Keratinocyte (primary cell): Measurements from ENCODE around the gene SC5D. TPM values are rescaled to one million over a fixed set of nuclear protein-coding genes. Genes with fewer than 3 reads are reported as not detected.

ENCODE experiments used
- DNase-seq: peaks from one replicate; pipeline ENCODE4 v3.0.0-alpha.2; 2011; ENCODE audit warnings: low read depth, missing footprints, low spot score
- FAIRE-seq: peaks from 2 replicates; lab custom pipeline; 2011; peaks lifted over from hg19 to GRCh38; lab: Jason Lieb, UNC
- H2AFZ ChIP-seq: 2 replicates; pipeline ENCODE4 v1.6.0; 2012; ENCODE audit warnings: low read length, control low read depth, inconsistent platforms; ENCODE audit not compliant: control insufficient read depth
- H3K27ac ChIP-seq: 2 replicates; pipeline ENCODE4 v1.5.1; 2011; ENCODE audit warnings: low read length; ENCODE audit not compliant: control insufficient read depth, insufficient read depth
- H3K27me3 ChIP-seq: 3 replicates; pipeline ENCODE4 v1.6.0; 2011; ENCODE audit warnings: low read length; ENCODE audit not compliant: control insufficient read depth, insufficient read depth; ENCODE audit errors: extremely low read depth
- H3K36me3 ChIP-seq, 2 experiments: 2 replicates in 1 of 2; 3 replicates in 1 of 2; pipeline ENCODE4 v1.5.1; 2011; ENCODE audit warnings: low read length in 2 of 2, mild to moderate bottlenecking in 1 of 2; ENCODE audit not compliant: control insufficient read depth in 2 of 2, insufficient read depth in 2 of 2; ENCODE audit errors: extremely low read depth in 1 of 2
- H3K4me1 ChIP-seq: 3 replicates; pipeline ENCODE4 v1.5.1; 2011; ENCODE audit warnings: low read length; ENCODE audit not compliant: control insufficient read depth, insufficient read depth; ENCODE audit errors: extremely low read depth
- H3K4me2 ChIP-seq: 3 replicates; pipeline ENCODE4 v1.6.0; 2011; ENCODE audit warnings: low read depth, low read length; ENCODE audit not compliant: control insufficient read depth, insufficient read depth; ENCODE audit errors: extremely low read depth
- H3K4me3 ChIP-seq, 3 experiments: fragments of 200-600 bp in 1 of 3; sonication (generic) in 1 of 3; 2 replicates in 2 of 3; 3 replicates in 1 of 3; pipeline ENCODE4 v1.5.1; 2011 to 2016; ENCODE audit warnings: low read length in 3 of 3, mild to moderate bottlenecking in 3 of 3, control low read depth in 2 of 3, inconsistent platforms in 1 of 3, low read depth in 1 of 3, mixed read lengths in 1 of 3, mixed run types in 1 of 3, moderate library complexity in 1 of 3; ENCODE audit not compliant: control insufficient read depth in 2 of 3, insufficient read depth in 2 of 3; ENCODE audit errors: extremely low read depth in 1 of 3
- H3K79me2 ChIP-seq: 2 replicates; pipeline ENCODE4 v1.6.0; 2012; ENCODE audit warnings: low read length; ENCODE audit not compliant: control insufficient read depth, insufficient read depth
- H3K9ac ChIP-seq: 3 replicates; pipeline ENCODE4 v1.6.0; 2011; ENCODE audit warnings: low read length; ENCODE audit not compliant: control insufficient read depth, insufficient read depth; ENCODE audit errors: extremely low read depth
- H3K9me1 ChIP-seq: 3 replicates; pipeline ENCODE4 v1.6.0; 2011; ENCODE audit warnings: low read length; ENCODE audit not compliant: control insufficient read depth, insufficient read depth; ENCODE audit errors: extremely low read depth
- H3K9me3 ChIP-seq: 2 replicates; pipeline ENCODE4 v1.5.1; 2012; ENCODE audit warnings: low read depth, low read length; ENCODE audit not compliant: control insufficient read depth
- H4K20me1 ChIP-seq: 3 replicates; pipeline ENCODE4 v1.6.0; 2011; ENCODE audit warnings: low read length; ENCODE audit not compliant: control insufficient read depth, insufficient read depth; ENCODE audit errors: extremely low read depth
- CTCF ChIP-seq, 3 experiments: IDR thresholded peaks in 1 of 3; conservative IDR thresholded peaks in 1 of 3; optimal IDR thresholded peaks in 1 of 3; 2 replicates in 2 of 3; 3 replicates in 1 of 3; pipeline versions ENCODE3 to v1.5.1; 2011; ENCODE audit warnings: low read length in 3 of 3, mild to moderate bottlenecking in 3 of 3, moderate library complexity in 2 of 3, control low read depth in 1 of 3, inconsistent platforms in 1 of 3; ENCODE audit not compliant: insufficient read depth in 2 of 3; ENCODE audit errors: extremely low read depth in 1 of 3
- EZH2 ChIP-seq: IDR thresholded peaks from one replicate; pipeline ENCODE4 v1.6.1; 2012; ENCODE audit warnings: inconsistent platforms, mild to moderate bottlenecking, low read length, moderate library complexity
- dilution Hi-C: fragments of 300-500 bp; cut with MboI; formaldehyde crosslinking; loops from one replicate; pipeline ENCODE4 v1.7.0; 2020; ENCODE audit warnings: low sequenced_read_pairs; ENCODE audit not compliant: extremely low pct_ligation_motif_present
- polyA plus RNA-seq, 5 experiments: library from polyadenylated mRNA; depleted of rRNA in 3 of 5; stranded (reverse) in 3 of 5; stranded (forward) in 1 of 5; unstranded in 1 of 5; fragments of >200 nt; gene quantifications; 1 replicate in 1 of 5; 2 replicates in 3 of 5; 3 replicates in 1 of 5; pipeline versions ENCODE4 v1.2.1 to v1.2.3, GENCODE V29; 2011 to 2012; ENCODE audit warnings: missing spikeins in 2 of 5, low read depth in 1 of 5, low replicate concordance in 1 of 5

SC5D gene
- polyA plus RNA-seq, 1 donor (not counting 4 experiments of a cell fraction or from before 2014, with no cell fraction given): 273 TPM

GRCh38 chr11:121270001-121270678, 22.4 kb upstream of the SC5D start:
- FAIRE-seq (no peak), DNase-seq (no peak)

GRCh38 chr11:121274332-121274991, 18.1 kb upstream of the SC5D start:
- FAIRE-seq (no peak), DNase-seq (no peak)
- no peak overlapping the region for H3K27ac ChIP-seq
- H3K79me2 ChIP-seq: no peaks in the 10 kb centered on the region
- H3K36me3 ChIP-seq: no peaks in the 10 kb centered on the region
- H3K27me3 ChIP-seq: peaks cover 7% of the 10 kb centered on the region
- no peak for TF ChIP-seq CTCF (optimal IDR thresholded peaks at IDR 0.05 in 1 of 3, IDR thresholded peaks at IDR 0.05 in 1 of 3, conservative IDR thresholded peaks at IDR 0.05 in 1 of 3; ENCODE audit: extremely low read depth in 1 of 3, insufficient read depth in 2 of 3, low read length in 3 of 3)
- TF ChIP-seq EZH2: no peak
- H4K20me1 ChIP-seq: no peaks in the 10 kb centered on the region
- no peak overlapping the region for H3K4me2 ChIP-seq
- H3K4me3 ChIP-seq: no peak overlapping the region
- dilution Hi-C loops: no loop called here
- no peaks in the 10 kb centered on the region for H3K9me3 ChIP-seq
- no peaks in the 10 kb centered on the region for H3K9me1 ChIP-seq
- no peaks in the 10 kb centered on the region for H3K4me1 ChIP-seq
- no peak overlapping the region for H3K9ac ChIP-seq
- H2AFZ ChIP-seq: no peak overlapping the region

More at GRCh38 chr11:121270001-121270678, 22.4 kb upstream of the SC5D start:
- no peaks in the 10 kb centered on the region for H4K20me1 ChIP-seq
- no peak for TF ChIP-seq EZH2
- TF ChIP-seq CTCF (optimal IDR thresholded peaks at IDR 0.05 in 1 of 3, IDR thresholded peaks at IDR 0.05 in 1 of 3, conservative IDR thresholded peaks at IDR 0.05 in 1 of 3; ENCODE audit: extremely low read depth in 1 of 3, insufficient read depth in 2 of 3, low read length in 3 of 3): no peak
- no peaks in the 10 kb centered on the region for H3K9me3 ChIP-seq
- H3K4me3 ChIP-seq: no peak overlapping the region
- no peak overlapping the region for H3K4me2 ChIP-seq
- H2AFZ ChIP-seq: no peak overlapping the region
- no peaks in the 10 kb centered on the region for H3K36me3 ChIP-seq
- no peak overlapping the region for H3K27ac ChIP-seq
- no peaks in the 10 kb centered on the region for H3K4me1 ChIP-seq
- dilution Hi-C loops: no loop called here
- peaks cover 29% of the 10 kb centered on the region for H3K27me3 ChIP-seq
- H3K9ac ChIP-seq: no peak overlapping the region
- no peaks in the 10 kb centered on the region for H3K9me1 ChIP-seq
- H3K79me2 ChIP-seq: no peaks in the 10 kb centered on the region
